ENCODE data around the gene ETV2.
"Not testable (repeated sequence)": the region's sequence is repeated elsewhere in the genome, so short reads cannot be mapped to it uniquely, and the experiment has no call there.

ETV2 gene, protein sequence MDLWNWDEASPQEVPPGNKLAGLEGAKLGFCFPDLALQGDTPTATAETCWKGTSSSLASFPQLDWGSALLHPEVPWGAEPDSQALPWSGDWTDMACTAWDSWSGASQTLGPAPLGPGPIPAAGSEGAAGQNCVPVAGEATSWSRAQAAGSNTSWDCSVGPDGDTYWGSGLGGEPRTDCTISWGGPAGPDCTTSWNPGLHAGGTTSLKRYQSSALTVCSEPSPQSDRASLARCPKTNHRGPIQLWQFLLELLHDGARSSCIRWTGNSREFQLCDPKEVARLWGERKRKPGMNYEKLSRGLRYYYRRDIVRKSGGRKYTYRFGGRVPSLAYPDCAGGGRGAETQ

DNA sequence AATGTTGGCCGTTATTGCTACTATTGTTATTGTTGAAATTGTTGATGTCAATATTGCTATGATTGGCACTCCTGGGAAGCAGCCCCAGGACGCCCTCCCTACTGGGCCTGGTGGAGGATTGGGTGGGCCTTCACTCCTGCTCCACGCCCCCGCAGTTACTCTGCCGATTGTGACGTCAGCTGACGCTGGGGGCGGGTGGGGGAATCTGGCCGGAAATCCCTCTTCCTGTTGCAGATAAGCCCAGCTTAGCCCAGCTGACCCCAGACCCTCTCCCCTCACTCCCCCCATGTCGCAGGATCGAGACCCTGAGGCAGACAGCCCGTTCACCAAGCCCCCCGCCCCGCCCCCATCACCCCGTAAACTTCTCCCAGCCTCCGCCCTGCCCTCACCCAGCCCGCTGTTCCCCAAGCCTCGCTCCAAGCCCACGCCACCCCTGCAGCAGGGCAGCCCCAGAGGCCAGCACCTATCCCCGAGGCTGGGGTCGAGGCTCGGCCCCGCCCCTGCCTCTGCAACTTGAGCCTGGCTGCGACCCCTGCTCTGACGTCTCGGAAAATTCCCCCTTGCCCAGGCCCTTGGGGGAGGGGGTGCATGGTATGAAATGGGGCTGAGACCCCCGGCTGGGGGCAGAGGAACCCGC lies at the start of gene ETV2:
ETV2 (plus strand) TSS at position 231 of the 637 bp plus-strand sequence. CDS start 716 bp downstream, outside the sequence.
- no peak for DNase-seq

DNA sequence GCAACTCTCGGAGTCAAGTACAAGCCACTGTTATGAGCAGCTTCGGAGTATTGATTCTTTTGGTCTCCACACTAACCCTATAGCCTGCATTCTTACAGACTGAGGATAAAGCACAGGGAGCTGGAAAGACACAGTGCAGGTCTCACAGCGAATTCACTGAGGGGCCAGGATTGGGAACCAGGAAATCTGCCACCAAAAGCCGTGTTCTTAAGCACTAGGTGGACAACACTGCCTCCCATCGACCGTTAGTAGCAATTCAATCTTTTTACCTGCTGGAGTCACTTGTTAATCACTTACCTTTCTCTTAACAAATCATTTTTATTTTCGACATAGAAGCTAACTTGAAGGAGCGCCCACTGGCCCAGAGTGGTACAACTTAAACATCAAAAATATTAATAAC lies 49.3 kb upstream of the ETV2 start:
- no peak for DNase-seq

DNA sequence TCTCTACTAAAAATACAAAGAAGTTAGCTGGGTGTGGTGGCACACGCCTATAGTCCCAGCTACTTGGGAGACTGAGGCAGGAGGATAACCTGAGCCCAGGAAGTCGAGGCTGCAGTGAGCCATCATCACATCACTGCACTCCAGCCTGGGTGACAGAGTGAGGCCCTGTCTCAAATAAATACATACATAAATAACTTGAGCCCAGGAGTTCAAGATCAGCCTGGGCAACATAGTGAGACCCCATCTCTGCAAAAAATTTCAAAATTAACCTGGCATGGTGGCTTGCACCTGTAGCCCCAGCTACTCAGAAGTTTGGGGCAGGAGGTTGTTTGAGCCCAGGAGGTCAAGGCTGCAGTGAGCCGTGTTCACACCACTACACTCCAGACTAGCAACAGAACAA lies 46.5 kb upstream of the ETV2 start:
- not testable (repeated sequence) for DNase-seq

DNA sequence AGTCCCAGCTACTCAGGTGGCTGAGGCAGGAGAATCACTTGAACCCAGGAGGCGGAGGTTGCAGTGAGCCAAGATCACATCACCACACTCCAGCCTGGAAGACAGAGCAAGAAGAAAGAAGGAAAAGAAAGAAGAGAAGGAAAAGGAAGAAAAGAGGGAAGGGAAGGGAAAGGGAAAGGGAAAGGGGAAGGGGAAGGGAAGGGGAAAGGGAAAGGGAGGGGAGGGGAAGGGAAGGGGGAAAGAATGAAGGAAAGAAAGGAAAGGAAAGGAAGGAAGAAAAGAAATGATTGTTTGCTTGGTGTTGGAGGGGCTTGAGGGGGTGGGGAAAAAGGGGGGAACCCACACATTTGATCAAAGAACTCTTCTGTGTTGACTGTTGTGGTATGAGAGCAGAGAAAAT lies 45.6 kb upstream of the ETV2 start:
- DNase-seq = no peak

DNA sequence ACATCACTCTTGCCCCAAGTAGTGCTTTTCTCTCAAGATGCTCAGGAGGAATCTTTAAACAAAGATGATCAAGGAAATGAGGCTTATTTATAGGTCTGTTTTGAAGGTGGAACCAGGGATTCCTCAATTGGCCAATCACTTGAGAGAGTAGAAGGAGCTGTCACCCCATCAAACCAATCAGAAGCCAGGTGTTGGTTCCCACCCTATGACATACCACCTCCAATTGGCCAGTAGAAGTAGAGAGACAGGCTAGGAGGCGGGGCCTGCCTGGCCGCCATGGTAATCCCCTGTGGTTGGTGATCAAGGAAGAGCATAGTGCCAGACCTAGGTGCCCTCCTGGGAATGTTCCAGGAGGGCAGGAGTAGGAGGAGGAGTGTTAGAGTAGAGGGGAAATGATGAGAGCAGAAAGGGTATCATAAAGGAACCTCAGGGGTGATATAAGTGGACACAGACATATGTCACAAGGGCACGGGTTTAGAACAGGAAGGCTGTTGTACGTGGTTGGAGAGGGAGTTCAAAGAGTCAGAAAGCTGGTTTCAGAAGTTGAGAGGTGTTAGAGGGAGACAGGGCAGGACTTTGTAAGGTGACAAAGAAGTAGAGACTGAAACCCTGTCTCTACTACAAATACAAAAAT lies 45.1 kb upstream of the ETV2 start:
- no peak for DNase-seq

DNA sequence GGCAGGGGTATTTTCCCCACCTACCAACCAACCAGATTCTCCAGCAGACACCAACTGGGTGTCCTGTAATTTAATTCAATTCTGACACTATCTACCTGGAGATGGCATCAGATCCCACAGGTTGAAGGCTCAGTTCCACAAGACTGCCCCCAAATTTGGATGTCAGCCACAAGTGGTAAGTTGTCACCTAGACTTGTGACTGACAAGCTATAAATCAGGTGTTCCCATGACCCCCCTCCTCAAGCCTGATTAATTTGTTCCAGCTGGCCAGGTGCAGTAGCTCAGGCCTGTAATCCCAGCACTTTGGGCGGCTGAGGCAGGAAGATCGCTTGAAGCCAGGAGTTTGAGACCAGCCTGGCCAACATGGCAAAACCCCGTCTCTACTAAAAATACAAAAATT lies 39.6 kb upstream of the ETV2 start:
- DNase-seq = no peak

DNA sequence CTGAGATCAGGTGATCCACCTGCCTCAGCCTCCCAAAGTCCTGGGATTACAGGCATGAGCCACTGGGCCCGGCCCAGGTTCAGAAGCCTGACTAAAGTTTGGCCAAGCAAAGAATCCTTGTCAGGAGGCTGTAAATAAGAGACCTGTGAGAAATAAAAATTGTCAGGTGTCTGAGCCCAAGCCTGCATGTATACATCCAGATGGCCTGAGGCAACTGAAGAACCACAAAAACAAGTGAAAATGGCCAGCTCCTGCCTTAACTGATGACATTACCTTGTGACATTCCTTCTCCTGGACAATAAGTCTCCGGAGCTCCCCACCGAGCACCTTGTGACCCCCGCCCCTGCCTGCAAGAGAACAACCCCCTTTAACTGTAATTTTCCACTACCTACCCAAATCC lies 37.1 kb upstream of the ETV2 start:
- not testable (repeated sequence) for DNase-seq

DNA sequence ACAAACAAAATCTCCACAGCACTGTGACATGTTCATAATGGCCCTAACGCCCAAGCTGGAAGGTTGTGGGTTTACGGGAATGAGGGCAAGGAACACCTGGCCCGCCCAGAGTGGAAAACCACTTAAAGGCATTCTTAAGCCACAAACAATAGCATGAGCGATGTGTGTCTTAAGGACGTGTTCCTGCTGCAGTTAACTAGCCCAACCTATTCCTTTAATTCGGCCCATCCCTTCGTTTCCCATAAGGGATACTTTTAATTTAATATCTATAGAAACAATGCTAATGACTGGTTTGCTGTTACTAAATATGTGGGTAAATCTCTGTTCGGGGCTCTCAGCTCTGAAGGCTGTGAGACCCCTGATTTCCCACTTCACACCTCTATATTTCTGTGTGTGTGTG lies 34.4 kb upstream of the ETV2 start:
- DNase-seq = not testable (repeated sequence)

DNA sequence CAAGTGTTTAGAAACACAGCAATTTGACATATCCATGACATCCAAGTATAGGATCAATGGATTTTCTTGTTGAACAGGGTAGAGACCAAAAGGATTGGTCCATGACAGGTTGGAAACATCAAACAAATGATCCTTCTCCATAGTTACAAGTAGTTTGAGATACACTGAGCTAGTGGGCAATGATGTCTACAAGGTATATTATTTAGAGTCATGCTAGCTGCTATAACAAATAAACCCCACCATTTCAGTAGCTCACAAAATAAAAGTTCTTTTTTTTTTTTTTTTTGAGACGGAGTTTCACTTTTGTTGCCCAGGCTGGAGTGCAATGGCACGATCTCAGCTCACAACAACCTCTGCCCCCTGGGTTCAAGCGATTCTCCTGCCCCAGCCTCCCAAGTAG lies 33.9 kb upstream of the ETV2 start:
- DNase-seq = no peak

DNA sequence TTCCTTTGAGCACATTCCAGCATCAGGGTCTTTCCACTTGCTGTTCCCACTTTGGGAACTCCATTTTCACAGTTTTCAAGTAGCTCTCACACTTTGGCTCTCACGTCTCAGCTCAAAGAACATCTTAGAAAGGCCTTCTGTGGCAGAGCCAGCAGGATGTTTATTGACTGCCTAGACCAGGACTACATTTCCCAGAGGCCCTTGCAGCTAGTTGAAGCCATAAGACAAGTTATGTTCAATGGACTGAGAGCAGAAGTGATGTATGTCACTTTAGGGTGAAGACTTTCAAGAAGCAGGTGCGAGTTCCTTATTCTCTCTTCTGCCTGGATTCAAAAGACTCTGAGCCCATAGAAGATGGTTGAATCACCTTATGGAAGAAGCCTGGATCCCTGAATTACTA lies 33.3 kb upstream of the ETV2 start:
- no peak for DNase-seq

DNA sequence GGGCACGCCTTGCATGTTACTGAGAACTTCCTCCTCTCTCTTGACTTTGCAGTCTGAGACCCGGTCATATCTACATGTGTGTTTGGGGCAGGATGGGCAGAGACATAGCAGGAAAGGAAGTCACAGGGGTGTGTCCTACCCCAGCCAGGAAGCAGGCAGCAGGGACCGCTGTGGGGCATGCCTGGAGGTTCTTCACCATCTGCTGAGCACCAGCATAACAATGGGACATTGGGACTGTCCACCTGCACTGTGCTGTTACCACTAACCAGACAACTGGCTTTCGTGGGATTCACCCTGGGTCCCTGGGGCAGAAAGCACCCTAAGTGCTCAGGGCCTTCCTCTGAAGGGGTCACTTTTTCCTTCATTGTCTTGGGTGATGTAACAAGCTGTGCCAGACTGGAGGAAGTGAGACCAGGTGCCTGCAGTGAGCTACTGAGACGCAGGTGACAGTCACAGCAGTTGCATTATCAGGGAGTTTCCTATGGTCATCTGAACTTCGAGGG lies 31.6 kb upstream of the ETV2 start:
- DNase-seq = no peak

DNA sequence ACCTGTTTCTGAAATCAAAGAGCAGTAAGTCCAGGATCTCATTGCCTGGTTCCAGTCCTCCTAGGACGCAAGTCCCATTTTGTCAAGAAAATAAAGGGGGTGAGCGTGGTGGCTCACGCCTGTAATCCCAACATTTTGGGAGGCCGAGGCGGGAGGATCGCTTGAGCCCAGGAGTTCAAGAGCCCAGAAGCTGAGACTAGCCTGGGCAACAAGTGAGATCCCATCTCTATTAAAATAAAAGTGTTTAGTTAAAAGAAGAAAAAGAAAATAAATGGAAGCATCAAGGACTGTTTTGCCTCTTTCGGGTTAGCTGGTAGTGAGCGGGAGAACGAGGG lies 29.4 kb upstream of the ETV2 start:
- DNase-seq = no peak

DNA sequence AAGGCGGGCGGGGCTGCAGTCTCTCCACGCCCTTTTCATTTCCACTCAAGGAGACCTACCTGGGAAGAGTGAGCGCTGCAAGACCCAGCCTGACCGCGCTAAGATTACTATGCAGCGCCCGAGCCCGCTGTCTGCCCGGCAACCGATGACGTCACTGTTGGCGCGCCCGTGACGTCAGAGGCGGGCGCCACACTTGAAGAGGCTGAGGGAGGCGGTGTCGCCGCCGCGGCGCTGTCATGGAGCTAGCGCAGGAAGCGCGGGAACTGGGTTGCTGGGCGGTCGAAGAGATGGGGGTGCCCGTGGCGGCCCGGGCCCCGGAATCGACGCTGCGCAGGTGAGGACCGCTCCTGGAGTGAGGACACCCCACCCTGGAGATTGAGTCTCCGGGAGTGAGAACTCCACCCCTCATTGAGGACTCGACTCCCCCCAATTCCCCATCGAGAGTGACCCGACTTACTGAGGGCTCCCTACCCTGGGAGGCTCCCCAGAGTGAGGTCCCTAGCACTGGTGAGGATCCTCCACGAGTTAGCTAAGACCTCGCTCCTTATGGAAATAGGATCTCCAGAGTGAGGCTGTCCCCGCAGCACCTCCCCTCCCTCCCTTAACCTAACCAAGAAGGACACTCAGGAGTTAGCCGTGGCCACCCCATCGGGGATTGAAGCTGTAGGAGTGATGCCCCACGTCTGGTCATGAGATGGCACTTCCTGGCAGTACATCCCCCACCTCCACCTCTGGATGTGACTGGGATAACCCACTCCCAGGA lies 28.8 kb upstream of the ETV2 start, which contains the start of gene HAUS5:
HAUS5 (plus strand) TSS at position 177 of the 763 bp plus-strand sequence; CDS start at position 237, 60 bp downstream.
- DNase-seq = peak; percentile 94

DNA sequence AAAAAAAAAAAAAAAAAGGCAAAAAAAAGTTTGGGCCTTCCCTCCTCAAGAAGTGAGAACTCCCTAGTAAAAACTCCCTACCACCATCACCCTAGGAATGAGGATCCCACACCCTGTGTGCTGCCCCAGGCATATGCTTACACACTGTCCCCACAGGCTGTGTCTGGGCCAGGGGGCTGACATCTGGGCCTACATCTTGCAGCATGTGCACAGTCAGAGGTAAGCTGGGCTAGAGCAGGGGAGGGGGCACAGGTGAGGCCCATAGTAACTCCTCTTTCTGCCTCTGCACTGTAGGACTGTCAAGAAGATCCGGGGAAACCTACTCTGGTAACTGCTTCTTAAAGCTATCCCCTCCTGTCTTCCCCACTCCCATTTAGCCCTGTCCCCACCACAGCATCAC lies 28.0 kb upstream of the ETV2 start:
- DNase-seq = no peak

DNA sequence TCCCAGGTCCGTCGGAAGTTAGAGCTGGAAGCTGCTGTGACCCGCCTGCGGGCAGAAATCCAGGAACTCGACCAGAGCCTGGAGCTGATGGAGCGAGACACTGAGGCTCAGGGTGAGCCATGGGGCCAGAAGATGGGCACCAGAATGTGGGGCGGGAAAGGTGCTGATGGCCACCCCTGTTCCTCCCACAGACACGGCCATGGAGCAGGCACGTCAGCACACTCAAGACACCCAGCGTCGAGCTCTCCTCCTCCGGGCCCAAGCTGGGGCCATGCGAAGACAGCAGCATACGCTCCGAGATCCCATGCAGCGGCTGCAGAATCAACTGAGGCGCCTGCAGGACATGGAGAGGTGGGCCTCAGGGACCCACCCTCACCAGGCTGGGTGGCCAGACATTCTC lies 26.5 kb upstream of the ETV2 start:
- no peak for DNase-seq

DNA sequence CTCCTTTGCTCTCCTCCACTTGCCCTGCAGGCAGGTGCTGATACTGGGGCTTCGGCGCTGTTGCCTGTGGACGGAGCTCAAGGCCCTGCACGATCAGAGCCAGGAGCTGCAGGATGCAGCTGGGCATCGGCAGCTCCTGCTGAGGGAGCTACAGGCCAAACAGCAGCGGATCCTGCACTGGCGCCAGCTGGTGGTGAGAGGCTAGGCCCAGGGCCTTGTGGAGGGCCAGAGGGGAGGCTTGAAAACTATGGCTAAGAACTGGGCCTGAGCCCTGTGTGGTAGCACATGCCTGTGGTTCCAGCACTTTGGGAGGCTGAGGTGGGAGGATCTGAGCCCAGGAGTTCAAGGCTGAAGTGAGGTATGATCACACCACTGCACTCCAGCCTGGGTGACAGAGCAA lies 22.7 kb upstream of the ETV2 start:
- no peak for DNase-seq

DNA sequence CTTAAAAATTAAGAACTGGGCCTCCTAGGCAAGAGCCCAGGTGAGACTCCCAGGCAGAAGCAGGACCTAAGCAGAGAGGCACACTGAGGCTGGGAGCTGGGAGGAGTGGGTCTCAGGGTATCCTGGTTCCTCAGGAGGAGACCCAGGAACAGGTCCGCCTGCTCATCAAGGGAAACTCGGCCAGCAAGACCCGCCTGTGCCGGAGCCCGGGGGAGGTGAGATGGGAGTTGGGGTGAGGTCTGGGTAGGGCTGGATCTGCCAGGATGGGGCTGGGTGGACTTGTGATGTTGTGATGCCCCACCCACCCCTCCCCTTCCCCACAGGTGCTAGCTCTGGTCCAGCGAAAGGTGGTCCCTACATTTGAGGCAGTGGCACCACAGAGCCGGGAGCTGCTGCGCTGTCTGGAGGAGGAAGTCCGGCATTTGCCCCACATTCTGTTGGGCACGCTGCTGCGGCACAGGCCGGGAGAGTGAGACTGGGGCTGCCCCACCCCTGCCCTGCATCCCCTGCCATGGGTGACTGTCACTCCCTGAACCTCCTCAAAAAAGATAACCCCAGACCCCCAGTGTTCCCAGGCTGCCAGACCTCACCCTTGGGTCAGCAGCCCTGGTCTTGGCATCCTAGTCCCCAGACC lies 22.1 kb upstream of the ETV2 start:
- no peak for DNase-seq

DNA sequence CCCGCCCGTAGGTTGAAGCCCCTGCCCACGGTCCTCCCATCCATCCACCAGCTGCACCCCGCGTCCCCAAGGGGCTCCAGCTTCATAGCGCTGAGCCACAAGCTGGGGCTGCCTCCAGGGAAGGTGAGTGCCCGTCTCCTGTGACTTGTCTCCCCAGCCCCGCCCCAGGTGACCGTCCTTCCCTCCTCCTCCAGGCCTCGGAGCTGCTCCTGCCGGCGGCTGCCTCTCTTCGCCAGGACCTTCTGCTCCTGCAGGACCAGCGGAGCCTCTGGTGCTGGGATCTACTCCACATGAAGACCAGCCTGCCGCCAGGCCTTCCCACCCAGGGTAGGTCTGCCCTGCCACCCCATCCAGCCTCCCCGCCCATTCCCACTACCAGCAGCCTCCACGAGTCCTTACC lies 21.5 kb upstream of the ETV2 start:
- no peak for DNase-seq

DNA sequence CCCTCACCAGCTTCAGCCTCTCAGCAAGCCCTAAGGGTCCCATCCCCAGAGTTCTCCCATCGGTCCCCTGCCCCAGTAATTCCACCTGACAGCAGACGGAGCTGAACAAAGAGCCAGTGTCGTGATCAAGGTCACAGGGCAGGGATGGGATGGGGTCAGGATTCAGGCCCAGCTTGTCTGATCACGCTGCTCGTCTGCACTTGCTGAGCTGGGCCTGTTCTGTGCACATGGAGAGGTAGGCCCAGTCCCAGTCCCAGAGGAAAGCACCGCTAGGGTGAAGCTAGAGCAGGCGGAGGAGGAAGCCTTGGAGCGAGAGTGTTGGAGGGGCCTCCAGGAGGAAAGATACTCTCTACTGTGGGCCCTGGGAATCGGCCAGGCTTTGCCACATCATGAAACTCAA lies 19.8 kb upstream of the ETV2 start:
- DNase-seq = no peak

DNA sequence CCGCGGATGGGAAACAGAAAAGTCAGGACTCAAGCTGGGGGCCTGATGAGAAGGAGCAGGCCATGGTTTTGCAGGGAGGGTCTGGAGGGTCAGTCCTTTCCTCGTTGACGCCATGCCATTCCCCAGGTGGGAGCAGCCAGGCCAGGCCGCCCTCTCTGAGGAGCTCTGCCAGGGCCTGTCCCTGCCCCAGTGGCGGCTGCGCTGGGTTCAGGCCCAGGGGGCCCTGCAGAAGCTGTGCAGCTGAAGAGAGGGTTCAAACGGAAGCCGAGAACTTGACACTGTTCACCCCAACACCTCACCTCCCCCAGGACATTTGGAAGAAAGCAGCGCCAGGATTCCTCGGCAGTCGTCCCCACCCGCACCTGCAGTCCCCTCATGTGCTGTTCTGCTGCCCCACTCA lies 18.8 kb upstream of the ETV2 start:
- DNase-seq = no peak

DNA sequence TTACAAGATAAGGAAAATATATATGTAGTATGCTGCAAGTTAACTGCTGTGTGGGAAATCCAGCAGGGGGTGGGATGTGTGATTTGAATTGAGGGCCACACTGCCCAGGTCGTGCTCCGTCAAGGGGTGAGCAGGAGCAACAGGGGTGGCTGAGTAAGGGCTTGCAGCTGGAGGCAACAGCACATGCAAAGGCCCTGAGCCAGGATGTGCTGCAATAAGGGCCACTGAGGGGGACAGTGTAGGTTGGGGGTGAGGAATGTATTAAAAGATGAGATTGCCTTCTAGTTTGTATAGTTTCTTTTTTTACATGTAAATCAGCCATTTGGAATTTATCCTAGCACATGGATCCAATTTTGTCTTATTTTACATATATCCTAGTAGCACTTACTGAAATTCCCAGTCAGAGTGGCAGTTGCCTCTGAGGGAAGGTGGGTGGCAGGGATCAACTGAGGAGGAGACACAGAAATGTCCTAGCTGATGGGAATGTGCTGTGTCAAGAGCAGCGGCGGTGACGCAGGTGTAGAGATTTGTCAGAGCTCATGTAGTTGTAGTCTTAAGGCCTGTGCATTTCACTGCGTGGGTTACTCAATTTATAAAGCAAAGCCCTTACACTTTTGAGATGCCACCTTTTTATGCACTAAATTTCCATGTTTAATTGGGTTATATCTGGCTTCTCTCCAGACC lies 18.1 kb upstream of the ETV2 start:
- no peak for DNase-seq

DNA sequence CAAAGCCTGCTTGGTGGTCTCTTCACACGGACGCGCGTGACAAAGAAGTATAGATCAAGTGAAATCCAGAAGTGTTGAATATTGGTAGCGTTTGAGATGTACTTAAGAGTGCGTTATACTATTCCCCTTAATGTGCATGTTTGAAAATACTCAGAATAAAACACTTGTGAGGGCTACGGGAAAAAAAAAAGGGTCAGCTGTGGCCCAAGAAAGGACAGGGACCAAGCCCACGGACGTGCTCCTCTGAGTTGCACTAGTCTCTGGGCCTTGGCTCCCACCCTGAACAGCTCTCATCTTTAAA lies 13.3 kb upstream of the ETV2 start:
- DNase-seq = no peak
